GM19239 (cell line): ENCODE data around the gene CALHM2.
A peak's percentile ranks its signal among the peaks of the same experiment; 100 is the strongest.

Experiments
- DNase-seq: peaks from one replicate; pipeline ENCODE4 v3.0.0; 2011; ENCODE audit warnings: low spot score; ENCODE audit not compliant: insufficient read length
- FAIRE-seq: peaks from 2 replicates; lab custom pipeline; 2011; peaks lifted over from hg19 to GRCh38; lab: Jason Lieb, UNC

The CALHM2 gene

GRCh38 chr10:103478671-103479070 lies 26.5 kb upstream of the CALHM2 start:
- no peak for FAIRE-seq
- DNase-seq = no peak

- FAIRE-seq = no peak
Observed at GRCh38 chr10:103476046-103476768, 24.0 kb upstream of the CALHM2 start.

GRCh38 chr10:103475437-103475836 lies 23.3 kb upstream of the CALHM2 start:
- no peak for FAIRE-seq
- DNase-seq = no peak

More at GRCh38 chr10:103476046-103476768, 24.0 kb upstream of the CALHM2 start:
- no peak for DNase-seq

GRCh38 chr10:103474077-103474476 lies 21.9 kb upstream of the CALHM2 start:
- no peak for FAIRE-seq

GRCh38 chr10:103473261-103473671 lies 21.1 kb upstream of the CALHM2 start:
- FAIRE-seq (no peak), DNase-seq (no peak)

More at GRCh38 chr10:103474077-103474476, 21.9 kb upstream of the CALHM2 start:
- no peak for DNase-seq

GRCh38 chr10:103472005-103472404 lies 19.8 kb upstream of the CALHM2 start:
- FAIRE-seq (peak; percentile 80), DNase-seq (no peak)

GRCh38 chr10:103470761-103471653 lies 18.8 kb upstream of the CALHM2 start:
- FAIRE-seq = peak; percentile 99
- DNase-seq = peak; percentile 72

GRCh38 chr10:103469201-103469600 lies 17.0 kb upstream of the CALHM2 start:
- FAIRE-seq (peak; percentile 45), DNase-seq (no peak)

- peak; percentile 80 for FAIRE-seq
- DNase-seq = no peak
Observed at GRCh38 chr10:103467406-103467805, 15.2 kb upstream of the CALHM2 start.

- no peak for DNase-seq
- FAIRE-seq = peak; percentile 74
Observed at GRCh38 chr10:103466734-103467133, 14.6 kb upstream of the CALHM2 start.

- FAIRE-seq (no peak), DNase-seq (no peak)
Observed at GRCh38 chr10:103465411-103466179, 13.4 kb upstream of the CALHM2 start.

GRCh38 chr10:103463499-103463898 lies 11.3 kb upstream of the CALHM2 start:
- FAIRE-seq (no peak), DNase-seq (no peak)

- no peak for FAIRE-seq
- no peak for DNase-seq
Observed at GRCh38 chr10:103459615-103460014, 7.4 kb upstream of the CALHM2 start.

- FAIRE-seq (no peak), DNase-seq (peak; percentile 65)
Observed at GRCh38 chr10:103458720-103459119, 6.5 kb upstream of the CALHM2 start, which contains the start of gene CALHM1. TSS of gene CALHM1 (minus strand) at chr10:103458900. CDS start at chr10:103458751, 149 bp downstream.

GRCh38 chr10:103457896-103458583 lies 5.9 kb upstream of the CALHM2 start:
- no peak for FAIRE-seq
- DNase-seq = no peak

GRCh38 chr10:103457176-103457712 lies 5.1 kb upstream of the CALHM2 start:
- FAIRE-seq (no peak), DNase-seq (no peak)

- no peak for DNase-seq
- no peak for FAIRE-seq
Observed at GRCh38 chr10:103456074-103456660, 4.0 kb upstream of the CALHM2 start.

- FAIRE-seq = no peak
- DNase-seq = no peak
Observed at GRCh38 chr10:103455235-103455634, 3.1 kb upstream of the CALHM2 start.

- no peak for FAIRE-seq
- no peak for DNase-seq
Observed at GRCh38 chr10:103454026-103454425, 1.9 kb upstream of the CALHM2 start.
